SKM-1 treated with dmso at 0.1 percent for 144 hours (cell line): ENCODE measurements around the gene CDH23.

Experiments used
- DNase-seq: peaks from one replicate; lab custom pipeline; 2025; ENCODE audit not compliant: unreplicated experiment; lab: John Stamatoyannopoulos, UW

Gene CDH23

DNA sequence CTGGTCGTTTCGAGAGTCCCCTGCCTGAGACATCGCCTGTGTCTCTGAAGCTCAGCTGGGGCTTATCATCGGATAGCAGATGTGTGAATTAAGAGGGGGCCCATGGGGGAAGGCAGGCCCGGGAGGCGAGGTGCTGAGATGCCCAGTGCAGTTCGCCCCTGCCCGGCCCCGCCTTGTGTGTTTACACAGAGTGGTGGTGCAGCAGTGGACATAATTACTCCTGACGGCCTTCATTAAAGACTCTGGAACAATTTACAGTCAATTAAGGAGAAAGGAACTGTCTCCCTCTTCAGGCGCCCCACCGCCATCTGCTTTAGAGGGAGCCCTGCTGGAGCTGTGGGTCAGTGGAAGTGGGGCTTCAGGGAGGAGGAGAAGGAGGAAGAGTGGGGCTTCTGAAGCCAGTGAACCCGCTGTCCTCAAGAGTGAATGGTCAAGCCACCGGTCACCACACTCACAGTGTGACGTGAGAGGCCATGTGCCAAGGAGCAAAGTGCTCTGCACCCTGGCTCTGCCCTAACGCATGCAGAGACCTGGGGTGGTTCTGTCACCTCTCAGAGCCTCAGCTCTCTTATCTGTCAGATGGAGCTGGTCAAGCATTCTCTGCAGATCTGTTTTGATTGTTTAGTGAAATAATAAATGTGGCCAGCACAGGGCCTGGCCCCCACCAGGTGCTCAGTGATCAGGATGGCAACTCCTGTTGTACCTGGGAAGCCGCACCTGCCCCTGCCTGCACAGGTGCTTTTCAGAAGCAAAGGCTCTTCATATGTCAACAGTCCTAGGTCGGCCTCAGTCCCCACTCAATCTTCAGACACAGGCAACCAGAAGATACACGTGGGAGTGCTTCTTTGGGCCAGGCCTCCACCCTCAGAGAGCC is 65.6 kb downstream of the CDH23 start:
- DNase-seq = no peak

DNA sequence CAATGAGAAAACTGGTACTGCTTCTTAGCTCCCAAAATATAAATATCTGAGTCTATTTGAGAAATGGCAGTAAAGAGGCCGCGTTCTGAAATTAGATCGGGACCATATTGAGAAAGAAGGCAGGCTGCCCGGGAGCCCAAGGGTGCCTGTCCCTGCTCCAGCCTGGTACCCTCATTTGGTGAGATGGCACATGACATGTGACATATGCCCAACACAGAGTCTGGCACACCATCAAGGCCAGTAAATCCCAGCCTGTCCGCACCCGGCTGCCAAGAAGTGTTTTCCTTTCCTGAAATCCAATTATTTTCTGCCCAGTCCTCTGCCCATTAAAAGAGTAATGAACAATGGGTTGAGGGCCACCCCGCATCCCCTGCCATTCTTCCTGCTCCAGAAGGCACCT is 66.4 kb downstream of the CDH23 start:
- DNase-seq = no peak

DNA sequence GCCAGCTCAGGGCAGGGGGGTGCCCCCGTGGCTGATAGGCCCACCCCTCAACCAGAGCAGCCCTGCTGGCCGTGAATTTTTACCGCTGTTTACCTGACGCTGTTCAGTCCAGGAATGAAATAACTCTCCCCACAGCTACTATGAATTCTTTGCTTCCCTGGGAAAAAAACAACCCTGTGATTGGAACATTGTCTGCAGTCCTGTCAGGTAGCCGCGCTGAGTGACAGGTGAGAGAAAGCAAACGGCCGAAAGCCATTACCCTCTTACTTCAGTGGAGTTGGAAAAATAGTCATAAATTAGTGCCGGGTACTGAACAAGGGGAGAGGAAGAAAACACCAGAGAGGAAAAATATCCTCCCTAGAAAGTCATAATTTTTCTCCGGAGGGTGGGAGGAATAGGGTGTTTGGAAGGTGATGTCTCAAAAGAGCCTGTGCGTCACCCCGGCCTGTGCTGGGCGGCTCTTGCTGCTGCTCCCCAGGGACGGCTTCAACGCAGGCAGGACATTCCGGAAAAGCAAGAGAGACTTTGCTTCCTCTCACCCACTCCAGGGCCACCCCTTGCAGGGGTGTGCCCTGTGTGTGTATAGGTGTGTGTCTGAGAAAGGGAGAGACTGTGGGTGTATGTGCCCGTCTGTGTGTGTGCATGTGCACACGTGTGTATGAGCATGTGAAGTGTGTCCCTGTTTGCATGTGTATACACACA is 69.0 kb downstream of the CDH23 start:
- no peak for DNase-seq

DNA sequence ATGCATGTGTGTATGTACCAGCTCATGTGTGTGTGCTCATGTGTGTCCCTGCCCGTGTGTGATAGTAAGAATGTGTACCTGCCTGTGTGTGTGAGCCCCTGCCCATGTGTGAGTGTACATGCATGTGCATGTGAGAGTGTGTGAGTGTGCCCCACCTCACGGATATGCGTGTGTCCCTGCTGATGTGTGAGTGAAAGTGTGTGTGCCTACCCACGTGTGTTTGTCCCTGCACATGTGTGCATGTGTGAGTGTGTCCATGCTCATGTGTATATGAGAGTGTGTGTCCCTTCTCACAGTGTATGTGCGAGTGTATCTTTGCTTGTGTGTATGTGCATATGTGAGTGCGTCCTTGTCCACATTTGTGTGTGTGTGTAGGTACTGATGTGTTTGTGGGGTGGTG is 69.6 kb downstream of the CDH23 start:
- no peak for DNase-seq

DNA sequence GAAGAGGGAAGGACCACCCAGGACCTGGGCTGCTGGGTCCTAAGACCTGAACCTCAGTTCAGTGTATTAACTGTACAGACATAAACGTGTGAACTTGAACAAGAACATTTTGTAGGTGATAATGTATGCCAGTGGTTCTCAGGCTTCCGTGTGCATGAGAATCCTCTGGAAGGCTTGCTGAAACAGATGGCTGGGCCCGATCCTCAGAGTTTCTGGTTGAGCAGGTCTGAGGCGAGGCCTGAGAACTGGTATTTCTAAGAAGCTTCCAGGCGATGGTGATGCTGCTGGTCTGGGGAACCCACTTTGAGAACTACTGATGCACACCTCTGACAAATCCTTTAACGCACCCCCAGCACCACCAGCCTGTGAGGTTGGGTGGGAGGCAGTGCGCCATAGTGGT is 70.4 kb downstream of the CDH23 start:
- no peak for DNase-seq

DNA sequence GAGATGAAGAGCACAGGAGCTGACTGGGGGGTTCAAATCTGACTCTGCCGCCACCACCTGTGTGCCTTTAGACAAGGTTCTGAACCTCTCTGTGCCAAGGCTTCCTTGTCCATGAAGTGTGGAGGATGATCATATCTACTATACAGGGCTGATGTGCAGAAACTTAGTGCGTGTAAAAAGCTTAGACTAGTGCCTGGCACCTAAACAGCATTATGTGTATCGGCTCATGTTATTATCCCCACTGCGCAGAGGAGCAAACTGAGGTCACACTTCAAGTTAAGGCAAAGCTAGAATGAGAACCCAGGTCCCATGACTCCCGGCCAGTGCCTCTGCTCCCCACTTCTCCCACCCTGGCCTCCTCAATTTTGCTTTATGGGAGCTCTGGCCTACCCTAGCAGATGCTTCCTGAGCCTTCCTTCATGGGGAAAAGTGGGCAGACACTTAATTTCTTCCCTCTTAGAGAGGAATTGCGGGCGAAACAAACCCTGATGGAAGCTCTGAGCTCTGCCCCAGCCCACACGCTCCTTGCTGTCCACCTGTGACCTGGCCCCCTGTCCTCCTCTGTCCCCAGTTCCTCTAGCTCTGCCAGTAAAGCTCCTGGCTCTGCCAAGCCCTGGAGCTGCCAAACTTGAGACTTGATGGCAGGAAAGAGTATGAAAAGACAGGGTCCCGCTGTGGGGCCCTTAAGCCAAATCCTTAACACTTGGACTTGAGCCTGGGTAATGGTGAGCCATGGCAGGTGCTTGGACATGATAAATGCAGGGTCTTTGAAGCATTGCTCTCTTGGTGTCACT is 71.0 kb downstream of the CDH23 start:
- no peak for DNase-seq

DNA sequence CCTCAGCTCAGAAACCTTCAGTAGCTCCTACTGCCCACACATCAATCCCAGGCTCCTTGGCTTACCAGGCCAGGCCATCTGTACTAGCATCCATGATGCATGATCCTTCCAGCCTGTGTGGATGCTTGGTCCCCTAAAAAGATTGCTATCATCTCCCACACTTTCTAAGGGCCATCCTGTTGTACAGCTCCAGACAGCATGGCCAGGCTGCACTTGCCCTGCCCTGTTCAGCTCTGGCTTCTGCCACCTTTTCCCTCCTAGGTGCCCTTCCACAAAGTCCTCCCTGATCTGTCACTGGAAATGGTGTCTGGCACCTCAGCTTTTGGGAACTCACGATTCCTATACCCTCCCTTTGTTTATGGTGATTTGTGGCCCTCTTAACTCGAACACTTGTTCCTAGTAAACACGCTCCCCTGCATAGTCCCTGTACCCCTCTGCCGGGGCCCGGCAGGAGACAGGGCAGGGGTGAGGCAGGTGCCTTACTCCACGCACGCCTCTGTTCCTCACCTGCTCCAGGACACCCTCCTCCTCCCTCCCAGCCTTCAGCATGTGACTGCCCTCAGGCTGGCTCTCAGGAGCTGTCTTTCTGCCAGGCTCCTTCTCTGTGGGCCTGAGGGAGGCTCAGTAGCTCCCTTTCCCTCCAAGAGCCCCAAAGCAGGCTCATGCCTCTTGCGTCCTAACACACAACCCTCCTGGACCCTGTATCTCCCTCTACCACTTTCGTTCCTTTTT is 71.8 kb downstream of the CDH23 start:
- no peak for DNase-seq

DNA sequence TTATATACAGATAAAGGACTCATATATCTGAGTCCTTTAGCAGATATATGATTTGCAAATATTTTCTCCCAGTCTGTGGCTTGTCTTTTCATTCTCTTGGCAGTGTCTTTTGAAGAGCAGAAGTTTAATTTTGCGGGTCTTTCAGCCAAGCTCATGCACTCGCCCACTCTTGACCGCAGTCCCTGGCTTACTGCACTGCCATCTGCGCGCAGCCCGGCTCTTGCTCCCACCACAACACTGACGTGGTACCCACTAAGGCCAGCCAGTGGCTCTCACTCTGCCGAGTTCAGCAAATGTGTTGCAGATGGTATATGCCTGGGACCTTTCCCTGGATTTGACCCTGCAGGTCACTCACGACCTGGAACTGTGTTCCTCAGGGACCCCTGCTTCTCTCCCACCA is 74.3 kb downstream of the CDH23 start:
- no peak for DNase-seq

DNA sequence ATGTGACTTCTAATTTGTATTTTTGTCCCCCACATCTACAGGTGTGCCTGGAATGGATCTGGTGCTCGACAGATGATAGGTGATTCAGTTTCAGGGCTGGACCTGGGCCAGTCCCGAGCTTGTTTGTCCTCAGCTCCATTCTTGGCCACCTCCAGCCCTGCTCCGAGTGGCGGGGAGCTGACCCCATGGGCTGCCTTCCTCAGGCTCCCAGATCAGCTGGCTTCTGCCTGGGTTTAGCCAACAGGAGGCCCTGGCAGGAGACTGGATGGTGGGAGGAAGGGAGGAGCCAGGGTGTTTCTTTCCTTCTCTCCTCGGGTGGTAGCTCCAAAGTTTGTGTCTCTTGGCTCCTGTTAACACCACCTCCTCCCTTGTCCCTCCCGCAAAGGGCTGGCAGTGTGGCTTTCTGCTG is 75.2 kb downstream of the CDH23 start:
- DNase-seq = no peak

DNA sequence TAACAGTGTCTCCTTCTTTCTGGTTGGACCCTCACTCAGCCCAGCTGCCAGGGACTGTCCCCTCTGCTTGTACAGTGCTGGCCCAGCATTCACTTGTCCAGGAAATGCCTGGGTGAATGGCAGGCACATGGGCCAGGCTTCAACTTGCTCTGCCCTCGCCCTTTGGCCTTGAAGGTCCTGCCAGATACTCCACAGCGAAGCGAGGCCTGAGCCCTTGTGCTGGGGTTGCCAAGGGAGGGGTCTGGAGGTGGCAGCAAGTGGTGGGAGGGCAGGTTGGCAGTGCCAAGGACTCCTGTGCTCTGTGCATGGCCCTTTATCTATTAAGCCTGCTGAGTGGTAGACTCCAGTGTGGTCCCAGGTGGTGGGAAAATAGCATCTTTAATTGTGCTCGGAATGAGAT is 75.7 kb downstream of the CDH23 start:
- DNase-seq = no peak

DNA sequence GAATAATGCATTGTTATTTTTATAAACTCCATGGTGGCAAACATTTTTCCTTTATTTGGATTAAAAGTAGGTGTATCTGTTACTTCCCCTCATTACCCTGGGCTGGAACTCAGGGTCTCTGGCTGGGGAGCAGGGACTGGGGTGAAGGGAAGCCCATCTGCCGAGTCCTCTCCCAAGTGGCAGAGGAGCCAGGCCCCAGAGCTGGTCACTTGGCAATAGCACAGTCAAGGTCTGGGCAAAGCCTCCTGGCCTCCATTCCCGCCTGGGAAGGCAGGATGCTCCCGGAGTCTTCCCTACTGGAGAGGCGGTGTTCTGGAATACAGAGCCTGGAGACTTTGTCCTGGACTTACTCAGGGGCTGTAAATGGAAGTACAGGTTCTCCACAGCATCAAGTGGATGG is 76.2 kb downstream of the CDH23 start:
- no peak for DNase-seq

DNA sequence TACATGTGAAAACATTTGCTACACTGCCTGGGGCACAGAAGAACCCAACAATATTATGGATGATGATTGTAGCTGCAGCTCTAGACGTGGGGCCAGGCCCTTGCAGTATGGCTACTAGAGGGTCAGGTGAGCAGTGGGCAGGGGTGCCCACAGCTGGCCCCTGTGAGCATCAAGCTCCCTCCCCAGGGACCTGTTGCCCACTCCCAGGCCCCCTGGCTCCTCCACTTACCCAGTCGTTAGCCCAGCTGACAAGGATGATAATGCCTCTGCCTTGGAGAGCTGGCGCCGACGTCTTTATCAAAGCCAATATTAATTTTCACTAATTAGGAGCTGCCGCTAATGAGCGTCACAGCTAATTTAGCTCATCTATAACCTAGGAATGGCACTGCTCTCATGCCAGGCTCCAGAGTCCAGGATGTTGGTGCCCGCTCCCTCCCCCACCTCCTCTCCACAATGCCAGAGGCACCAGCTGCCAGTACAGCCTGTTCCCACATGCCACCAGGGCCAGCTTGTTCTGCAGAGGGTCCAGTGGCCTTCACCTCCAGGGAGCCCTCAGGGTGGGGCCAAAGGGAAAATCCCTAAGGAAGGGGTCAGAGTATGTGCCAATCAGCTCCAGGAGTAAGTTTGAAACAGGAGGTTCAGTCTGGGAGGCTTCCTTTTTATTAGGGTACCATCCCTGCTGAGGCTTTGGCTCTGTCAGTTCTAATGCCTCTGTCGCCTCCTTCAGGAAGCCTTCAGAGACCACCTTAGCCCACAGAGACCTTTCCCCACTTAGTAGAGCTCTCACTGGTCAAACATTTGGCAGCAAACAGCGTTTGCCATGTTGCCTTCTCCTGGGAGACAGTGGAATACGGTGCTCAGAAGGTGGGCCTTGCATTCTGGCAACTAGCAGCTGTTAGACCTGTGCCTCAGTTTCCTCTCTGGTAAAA is 77.2 kb downstream of the CDH23 start:
- DNase-seq = no peak

DNA sequence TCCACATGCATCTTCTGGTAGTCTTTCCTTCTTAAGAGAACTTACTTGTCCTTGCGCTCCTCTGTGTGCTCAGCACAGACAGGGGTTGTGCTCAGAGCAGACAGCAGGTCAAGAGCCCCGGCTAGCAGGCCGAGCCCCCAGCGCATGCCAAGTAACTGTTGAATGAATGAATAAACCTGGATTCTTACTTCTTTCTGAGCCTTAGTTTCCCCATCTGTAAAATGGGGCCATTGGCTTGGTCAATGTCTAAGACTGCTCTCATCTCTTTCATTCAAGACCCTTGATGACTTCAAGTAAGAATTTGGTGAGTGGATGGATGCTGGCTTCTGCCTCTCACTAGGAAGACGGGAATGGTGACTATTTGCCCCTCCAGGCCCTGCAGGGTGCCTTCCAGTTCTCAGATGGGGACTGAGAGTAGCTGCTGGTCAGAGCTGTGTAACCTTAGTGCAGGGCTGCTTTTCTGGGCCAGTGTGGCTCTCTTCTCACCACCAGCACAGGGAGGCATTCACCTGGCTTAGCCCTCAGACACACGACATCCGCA is 78.1 kb downstream of the CDH23 start:
- no peak for DNase-seq

DNA sequence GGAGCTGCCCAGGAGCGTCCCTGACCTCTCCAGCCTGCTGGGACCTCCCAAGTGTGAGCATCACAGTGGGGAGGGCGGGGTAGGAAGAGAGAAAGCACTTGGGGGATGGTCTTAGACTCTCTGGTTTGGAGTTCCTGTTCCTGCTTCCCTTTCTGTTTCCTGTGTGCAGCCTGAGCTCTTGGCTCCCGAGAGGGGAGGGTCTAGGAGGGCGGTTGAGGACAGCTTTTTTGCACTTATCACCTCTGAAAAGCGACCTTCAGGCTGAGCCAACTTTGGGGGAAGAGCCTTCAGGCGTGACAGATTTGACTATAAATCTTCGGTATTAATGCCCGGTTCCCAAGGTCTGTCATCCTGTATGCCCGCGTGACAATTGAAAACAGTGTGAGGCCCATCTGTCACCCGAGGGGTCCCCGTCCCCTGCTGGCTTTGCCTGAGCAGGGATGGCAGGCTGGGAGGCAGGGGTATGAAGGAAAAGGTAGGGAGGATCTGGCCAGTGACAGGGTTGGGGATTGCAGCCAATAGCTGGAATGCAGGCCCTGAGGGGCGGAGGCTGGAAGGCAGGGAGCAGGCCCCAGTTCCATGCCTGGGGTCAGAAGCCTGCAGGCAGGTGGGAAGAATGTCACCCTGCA is 78.6 kb downstream of the CDH23 start:
- peak; percentile 92 for DNase-seq

DNA sequence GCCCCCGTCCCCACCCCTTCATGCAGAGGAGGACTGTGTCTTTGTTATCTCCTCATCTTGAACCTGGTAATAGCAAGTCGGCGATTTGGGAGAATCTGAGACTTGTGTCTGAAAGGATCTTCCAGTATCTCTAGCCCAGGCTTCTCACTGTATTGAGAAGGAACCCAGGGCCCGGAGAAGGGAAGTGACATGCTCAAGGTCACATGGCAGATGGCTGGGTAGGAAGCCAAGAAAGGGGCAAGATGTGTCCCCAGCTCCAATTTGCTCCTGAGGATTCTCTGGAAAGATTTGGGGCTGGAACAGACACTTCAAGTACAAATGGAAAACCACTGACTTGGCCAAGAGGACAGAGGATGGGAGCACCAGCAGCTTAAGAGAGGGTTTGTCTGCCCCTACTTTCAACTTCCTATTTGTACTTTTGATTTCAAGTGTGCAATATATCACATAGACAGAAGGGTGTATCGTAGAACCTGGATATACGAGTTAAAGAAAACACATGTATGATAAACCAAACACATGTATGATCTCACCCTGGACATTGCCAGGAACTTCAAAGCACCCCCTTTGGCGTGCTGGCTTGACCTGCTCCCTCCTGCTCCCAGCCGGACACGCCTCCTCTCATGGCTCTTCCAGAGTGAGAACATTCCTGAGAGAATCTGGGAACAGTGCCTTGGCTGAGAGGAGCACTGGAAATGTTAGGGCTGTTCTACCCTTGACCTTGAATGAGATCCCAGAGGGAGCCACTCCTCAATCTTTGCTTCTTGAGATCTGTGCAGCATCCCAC is 79.7 kb downstream of the CDH23 start:
- no peak for DNase-seq

DNA sequence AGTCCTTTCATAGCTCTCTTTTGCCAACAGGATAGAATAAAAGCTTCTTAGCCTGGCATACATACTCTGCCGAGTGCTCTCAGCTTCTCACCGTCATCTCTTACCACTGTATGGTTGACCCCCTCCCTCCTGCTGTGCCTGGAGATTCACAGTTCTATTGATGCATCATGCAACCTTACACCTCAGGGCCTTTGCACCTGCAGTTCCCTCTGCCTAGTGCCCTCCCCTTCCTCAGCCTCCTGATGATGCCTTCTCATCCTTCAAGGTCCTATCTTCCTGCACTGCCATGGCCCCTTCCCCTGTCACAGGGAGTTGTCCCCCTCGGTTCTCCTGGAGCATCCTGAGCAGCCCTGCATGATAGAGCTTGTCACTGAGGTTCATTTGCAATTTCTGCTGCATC is 81.5 kb downstream of the CDH23 start:
- no peak for DNase-seq

DNA sequence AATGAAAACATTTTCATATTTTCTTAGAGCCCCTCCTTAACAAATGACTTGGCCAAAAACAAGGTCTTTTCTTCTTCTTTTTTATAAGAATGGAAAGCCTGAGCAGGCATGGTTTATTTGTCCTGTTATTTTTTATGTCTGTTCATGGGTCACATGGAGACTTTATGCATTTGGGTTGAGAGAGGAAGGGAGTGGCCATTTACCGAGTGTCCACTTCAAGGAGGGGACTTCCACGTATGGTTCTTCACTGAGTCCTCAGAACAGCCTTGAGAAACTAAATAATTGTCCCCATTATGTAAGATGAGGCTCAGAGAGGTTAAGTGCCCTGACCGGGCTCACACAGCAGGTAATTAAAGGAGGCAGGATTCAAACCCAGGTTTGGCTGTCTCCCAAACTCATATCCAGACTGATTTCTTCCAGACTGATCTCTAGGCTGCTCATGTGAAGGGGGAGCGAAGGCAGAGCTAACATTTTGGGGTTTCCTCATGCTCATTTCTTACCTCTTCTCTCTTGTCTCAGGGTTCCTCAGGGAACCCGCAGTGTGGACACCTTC is 82.2 kb downstream of the CDH23 start:
- DNase-seq = no peak

DNA sequence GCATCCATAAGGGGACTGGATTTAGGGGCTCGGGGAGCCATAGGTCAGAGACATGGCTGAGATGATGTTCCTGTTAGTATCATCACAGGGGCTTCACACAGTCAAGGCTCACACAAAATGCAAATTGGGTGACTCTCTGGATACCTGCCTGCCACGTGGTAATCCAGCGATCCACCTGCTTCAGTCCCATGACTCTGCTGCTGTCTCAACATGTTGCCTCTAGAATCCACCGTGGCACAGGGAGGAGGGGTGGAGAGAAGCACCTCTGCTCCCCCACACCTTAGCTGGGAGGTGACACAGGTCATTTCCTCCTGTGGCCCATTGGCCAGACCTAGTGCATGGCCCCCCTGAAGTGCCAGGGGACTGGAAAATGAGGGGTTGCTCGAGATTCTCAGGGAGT is 83.1 kb downstream of the CDH23 start:
- no peak for DNase-seq
